Measurements from ENCODE around the gene ACRBP.
"Not testable (repeated sequence)": the region's sequence is repeated elsewhere in the genome, so short reads cannot be mapped to it uniquely, and the experiment has no call there.

ACRBP gene

DNA sequence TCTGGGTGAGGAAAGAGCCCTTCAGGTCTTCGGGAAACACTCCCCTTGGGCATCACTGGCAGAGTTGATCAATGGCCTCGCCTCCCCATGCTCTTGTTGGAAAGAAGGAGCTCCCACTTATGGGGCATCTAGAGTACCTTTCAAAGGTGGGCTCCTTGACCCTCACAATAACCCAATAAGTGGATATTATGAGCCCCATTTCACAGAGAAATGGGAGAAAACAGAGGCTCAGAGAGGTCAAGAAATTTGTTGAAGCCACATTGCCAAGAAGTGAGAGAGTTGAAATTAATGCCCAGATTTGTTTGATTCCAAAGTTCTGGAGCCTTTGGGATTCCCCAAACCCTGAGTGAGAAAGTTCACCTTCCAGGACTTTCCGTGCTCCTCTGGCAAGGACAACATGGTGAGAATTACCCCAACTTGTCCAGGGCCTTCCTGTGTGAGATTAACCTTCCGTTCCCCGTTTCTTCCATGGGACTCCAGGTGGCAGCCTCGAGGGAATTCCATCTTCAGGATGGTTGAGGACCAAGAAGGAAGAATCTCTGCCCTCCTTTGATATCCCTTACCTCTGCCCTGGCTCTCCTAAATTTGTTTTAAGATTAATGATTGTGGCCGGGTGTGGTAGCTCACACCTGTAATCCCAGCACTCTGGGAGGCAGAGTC lies 32.6 kb downstream of the ACRBP start:
- no peak for FAIRE-seq

DNA sequence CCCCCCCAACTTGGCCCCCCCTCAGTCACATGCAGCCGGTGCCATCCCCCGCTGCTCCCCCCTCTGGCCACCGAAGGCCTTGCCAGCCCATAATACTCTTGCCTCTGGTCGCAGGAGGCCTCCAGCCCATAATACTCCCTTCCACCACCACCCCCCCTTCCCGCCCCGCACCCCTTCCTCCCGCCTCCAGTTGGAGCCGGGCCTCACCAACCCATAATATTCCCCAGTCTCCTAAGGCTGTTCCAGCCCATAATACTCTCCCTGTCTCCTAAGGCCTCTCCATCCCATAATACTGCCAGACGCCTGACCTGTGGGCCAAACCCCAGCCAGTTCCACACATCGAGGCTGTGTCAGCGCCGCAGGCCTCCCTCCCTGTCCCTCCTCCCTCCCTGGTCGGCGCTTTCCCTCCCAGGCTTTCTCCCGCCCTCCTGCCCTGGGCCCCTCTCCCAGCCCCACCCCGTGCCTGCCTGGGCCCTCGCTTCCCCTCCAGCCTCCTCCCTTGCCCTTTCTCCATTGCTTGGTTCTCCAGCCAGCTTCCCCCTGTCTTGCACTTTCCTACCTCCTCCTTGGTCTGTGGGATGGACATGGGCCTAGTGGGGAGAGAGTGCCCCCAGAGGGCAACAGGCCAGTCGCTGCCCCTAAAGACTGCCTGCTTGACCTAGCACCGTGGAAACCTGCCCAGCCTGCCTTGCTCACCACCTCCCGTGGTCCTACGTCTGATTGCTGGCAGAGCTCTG lies 33.3 kb downstream of the ACRBP start:
- FAIRE-seq, result no peak

DNA sequence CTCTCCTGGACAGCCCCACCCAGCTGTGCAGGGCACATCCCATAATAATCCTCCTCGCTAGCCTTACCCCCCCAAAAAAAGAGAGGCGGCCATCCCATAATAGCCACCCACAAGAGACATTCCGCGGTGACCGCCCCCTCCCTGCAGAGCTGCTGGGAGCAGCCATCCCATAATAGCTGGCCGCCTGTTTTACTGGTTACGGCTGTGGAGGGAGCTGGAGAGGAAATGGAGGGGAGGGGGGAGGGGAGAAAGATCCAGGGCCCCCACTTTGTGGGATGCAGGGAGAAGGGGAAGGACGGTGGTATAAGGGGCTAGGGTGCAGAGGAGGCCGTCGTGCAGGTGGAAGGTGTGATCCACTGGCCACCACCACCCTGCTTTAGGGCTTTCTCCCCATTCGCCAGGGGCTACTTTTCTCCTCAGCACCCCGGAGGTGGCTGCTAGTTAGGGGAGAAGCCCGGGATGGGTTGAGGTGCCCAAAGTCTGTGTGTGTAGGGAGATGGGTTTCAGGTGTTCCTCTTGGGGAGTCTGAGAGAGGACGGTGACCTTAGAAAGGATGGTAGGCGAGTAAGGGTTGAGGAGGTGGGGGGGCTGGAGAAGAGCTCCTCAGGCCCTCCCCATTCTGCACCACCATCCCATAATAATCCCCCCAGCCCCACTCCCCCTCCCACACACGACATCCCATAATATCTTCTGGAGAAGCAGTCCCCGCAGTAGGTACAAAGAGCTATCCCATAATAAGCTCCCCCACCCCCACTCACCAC lies 34.0 kb downstream of the ACRBP start:
- FAIRE-seq, result no peak

GRCh38 chr12:6612652-6613014 lies 34.6 kb downstream of the ACRBP start:
- FAIRE-seq, result no peak

DNA sequence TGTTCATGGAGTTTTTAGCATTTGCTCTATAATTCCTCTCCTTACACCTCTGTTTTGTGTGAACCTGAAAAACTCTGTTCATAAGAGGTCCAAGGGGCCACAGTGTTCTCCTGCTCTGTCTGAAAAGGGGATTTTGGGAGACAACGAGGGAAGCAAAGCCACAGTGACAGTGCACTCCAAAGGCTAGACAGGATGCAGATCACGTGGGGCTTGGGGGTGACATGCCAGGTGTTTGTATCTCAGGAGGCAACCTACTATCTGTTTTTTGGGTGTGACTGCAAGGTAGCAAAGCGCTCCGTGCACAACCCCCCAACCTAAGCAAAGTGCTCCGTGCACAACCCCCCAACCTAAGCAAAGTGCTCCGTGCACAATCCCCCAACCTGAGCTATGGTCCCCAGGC lies 35.0 kb downstream of the ACRBP start:
- FAIRE-seq, result no peak

DNA sequence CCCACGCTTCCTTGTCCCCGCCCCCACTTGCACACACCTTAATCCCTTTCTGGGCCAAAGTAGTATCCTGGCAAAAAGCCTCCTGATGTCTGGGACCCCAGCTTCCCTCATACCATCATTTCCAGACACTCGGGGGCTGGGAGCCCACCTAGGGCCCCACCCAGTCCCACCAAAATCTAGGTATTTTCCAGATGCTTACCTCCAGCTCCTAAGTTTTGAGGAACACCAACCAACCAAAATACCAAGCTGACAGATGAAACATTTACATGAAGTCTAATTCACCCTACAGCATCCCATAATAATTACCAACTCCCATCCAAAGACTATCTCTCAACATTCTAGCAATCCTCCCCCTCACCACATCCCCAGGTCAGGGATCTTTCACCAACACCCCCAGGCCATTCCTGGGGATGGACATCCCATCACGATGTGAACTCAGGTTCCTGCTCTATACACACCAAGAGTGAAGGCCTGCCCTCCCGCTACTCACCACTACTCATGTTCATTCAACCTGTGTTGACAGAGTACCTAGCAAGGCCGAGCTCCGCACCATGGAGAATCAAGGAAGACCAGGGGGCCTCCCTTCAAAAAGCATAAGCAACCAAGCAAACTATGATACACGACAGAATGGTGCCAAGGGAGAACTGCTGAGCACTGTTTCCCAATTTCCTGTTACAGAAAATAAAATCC lies 38.5 kb downstream of the ACRBP start:
- FAIRE-seq, result no peak

DNA sequence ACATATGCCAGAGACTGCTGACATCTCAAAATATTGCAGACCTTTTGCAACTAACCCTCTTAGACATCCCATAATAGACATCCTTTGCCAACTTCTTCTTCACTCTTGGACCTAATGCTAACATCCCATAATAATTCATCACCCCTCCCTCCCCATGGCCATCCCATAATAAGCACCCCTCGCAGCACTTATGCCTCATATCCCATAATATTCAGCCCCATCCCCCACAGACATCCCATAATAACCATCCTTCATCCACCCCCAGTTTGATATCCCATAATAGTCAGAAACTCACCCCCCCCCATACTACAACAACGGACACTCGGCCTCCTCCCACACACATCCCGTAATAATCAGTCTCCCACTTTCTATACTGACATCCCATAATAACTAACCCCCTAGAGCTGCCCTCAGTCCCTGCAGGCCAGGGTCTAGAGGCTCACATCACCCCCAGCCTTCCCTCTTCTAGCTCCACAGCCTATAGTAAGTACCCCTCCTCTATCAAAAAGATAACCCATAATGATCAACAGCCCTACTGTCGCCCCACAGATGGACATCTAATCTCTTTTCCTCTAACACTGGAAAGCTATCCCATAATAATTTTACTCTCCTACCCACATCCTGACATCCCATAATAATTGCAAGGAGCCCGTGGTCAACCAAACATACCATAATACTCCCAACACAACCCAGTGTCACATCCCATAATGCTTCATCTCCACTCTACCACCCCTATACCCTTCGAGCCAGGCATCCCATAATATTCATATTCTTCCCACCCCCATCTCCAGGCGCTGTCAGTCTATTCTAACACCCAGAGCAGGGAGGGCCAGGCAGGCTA lies 39.3 kb downstream of the ACRBP start:
- no peak for FAIRE-seq

DNA sequence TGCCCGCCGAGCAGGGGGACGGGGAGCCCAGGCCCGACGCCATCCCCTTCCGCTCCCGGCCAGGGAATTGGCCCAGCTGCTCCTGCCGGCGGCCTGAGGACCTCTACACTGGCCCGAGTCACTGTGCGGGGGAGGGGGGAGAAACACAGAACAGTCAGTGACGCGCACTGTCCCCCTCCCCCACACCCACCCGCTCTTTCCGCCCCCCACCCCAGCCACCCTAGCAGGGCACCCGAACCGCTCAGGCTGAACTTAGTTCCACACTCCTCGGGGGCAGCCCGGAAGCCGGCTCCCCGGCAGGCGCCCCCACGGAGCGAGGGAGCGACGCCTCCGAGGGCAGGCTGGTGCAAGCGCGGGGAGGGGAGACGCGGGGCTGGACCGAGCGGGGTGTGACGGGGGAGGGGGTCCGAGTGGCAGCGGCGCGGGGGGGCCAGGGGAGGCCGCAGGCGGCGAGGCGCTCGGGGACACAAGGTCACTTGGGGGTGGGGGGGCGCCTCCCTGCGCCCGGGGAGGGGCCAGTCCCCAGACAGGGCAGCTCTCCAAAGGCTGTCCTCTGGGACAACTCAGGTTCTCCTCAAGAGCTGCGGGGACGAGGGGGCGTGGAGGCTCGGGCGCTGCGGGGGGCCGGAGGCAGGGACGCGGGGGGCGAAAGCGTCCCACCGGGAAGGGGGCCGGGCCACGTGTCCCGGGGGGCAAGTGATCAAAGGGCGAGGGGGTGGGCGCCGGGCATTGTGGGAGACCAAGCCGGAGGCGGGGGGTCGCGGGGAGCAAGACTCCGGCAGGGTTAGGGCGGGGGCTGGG lies 40.7 kb downstream of the ACRBP start:
- no peak for FAIRE-seq

GRCh38 chr12:6605421-6606330 lies 41.6 kb downstream of the ACRBP start:
- no peak for FAIRE-seq

DNA sequence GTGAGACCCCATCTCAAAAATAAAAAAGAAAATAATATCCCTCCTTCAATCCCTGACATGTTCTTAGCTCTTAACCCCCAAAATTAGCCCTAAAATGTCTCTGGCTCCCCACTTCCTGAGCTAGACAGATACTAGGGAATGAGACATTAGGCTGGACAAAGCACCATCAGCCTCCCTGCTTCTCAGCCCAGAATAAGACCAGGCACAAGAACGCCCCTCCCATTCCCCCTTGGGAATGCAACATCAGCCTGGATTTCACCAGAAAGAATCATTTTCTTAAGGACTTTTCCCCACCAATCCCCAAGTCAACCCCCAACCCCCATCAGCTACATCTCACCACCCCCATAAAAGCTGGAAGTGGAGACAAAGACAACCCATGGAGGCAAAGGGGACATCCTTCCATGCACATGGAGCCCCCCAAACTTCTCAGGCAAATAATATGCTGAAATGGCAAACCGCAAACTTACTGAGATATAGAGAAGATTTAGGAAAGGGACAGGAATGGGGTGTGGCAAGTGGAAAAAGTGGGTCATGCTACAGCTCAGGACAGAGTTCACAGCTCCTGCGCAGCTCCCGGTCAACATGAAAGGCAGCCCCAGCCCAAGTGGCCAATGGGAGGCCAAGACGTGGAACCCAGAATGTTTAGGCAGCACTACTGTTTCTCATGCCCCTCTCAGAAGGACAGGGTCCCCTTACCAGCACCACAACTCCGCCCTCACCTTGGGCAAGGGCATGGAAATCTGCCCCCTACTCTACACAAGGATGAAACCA lies 42.8 kb downstream of the ACRBP start:
- no peak for FAIRE-seq

DNA sequence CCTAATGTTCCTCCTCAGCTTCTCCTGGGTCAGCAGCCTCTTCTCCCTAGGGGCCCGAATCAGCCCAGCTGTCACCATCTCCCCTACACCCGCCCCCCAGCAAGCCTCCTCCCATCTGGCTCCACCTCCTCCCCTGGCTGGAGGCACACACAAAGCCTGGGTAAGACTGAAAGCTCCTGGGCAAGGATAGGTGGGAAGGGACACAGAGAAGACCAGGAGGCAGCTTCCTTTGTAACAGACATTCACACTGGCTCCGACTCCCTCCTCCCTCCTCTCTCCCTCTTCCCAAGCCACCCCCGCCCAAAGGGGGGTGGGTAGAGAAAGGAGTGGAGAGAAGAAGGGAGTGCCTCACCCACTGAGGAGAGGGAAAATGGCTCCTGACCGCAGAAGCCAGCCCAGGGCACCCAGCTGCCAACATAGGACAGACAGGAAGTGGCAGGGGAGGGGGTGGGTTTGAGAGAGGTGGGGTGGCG lies 44.1 kb downstream of the ACRBP start:
- no peak for FAIRE-seq

GRCh38 chr12:6602526-6602925 lies 44.7 kb downstream of the ACRBP start:
- no peak for FAIRE-seq

DNA sequence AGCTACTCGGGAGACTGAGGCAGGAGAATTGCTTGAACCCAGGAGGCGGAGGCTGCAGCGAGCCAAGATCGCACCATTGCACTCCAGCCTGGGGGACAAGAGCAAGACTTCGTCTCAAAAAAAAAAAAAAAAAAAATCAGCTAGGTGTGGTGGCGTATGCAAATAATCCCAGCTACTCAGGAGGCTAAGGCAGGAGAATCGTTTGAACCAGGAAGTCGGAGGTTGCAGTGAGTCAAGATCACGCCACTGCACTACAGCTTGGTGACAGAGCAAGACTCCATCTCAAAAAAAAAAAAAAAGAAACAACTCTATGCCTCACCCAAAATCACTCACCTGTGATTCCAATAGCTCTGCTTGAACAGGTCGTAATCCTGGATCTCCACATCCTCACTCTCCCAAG lies 51.6 kb downstream of the ACRBP start:
- FAIRE-seq, result not testable (repeated sequence)

DNA sequence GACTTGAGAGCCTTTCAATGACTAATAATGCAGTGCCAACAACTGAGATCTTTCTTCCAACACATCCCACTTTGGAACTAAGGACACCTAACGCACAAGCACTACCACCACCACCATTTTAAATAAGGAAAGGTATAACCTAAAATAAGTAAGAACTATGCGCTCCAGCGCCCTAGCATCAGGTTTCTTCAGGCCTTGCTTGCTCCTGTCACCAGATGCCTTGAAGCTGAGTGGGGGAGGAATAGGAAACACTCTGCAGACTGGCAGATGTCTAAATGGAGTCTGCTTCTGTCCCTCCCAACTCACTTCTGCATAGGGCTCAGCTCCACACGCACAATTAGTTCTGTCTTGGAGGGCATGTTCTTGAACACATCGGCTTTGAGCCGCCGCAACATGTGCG lies 55.1 kb downstream of the ACRBP start:
- FAIRE-seq, result no peak
